ENCODE measurements around the gene NT5M.

NT5M gene

GRCh38 chr17:17355426-17355825 is 52.3 kb downstream of the NT5M start:
- no peak for DNase-seq

- peak; percentile 70 to 78 for DNase-seq
These were observed 53.2 kb downstream of the NT5M start for GRCh38 chr17:17356149-17356930.

- DNase-seq: no peak
These were observed 53.7 kb downstream of the NT5M start for GRCh38 chr17:17356931-17357270.

GRCh38 chr17:17358060-17358751 is 55.0 kb downstream of the NT5M start:
- no peak for DNase-seq

GRCh38 chr17:17358866-17359265 is 55.7 kb downstream of the NT5M start:
- no peak for DNase-seq

GRCh38 chr17:17359271-17359670 is 56.1 kb downstream of the NT5M start:
- DNase-seq: no peak

GRCh38 chr17:17360087-17360730 is 57.0 kb downstream of the NT5M start:
- no peak for DNase-seq

- no peak for DNase-seq
These were observed 58.3 kb downstream of the NT5M start for GRCh38 chr17:17361543-17361866.

- no peak for DNase-seq
These were observed 58.8 kb downstream of the NT5M start for GRCh38 chr17:17361867-17362539.

GRCh38 chr17:17362540-17362930 is 59.4 kb downstream of the NT5M start:
- DNase-seq: no peak

GRCh38 chr17:17363638-17364337 is 60.6 kb downstream of the NT5M start:
- DNase-seq: peak; percentile 18 to 61

- DNase-seq: no peak
These were observed 61.1 kb downstream of the NT5M start for GRCh38 chr17:17364338-17364667.

GRCh38 chr17:17365476-17366110 is 62.4 kb downstream of the NT5M start:
- DNase-seq: no peak

GRCh38 chr17:17366235-17366634 is 63.1 kb downstream of the NT5M start:
- DNase-seq: no peak

- no peak for DNase-seq
These were observed 64.0 kb downstream of the NT5M start for GRCh38 chr17:17366941-17367875.

GRCh38 chr17:17367931-17368330 is 64.8 kb downstream of the NT5M start:
- DNase-seq: no peak

GRCh38 chr17:17370711-17371110 is 67.5 kb downstream of the NT5M start:
- DNase-seq: no peak

GRCh38 chr17:17372856-17373520 is 69.8 kb downstream of the NT5M start:
- DNase-seq: no peak

GRCh38 chr17:17375841-17376240 is 72.7 kb downstream of the NT5M start:
- no peak for DNase-seq

GRCh38 chr17:17376362-17376761 is 73.2 kb downstream of the NT5M start:
- DNase-seq: no peak

Measured in CD4-positive, alpha-beta T cell treated with Interferon alpha-2 for 1 hour (primary cell).